Retinal pigment epithelial cell (primary cell): ENCODE results near the gene ATAD3C.
"Not testable (repeated sequence)": the region's sequence is repeated elsewhere in the genome, so short reads cannot be mapped to it uniquely, and the experiment has no call there.

Experiments used
- DNase-seq: peaks from one replicate; pipeline ENCODE4 v3.0.0-alpha.2; 2010; ENCODE audit warnings: low read depth
- H3K4me3 ChIP-seq: 2 replicates; pipeline ENCODE4 v1.5.1; 2011; ENCODE audit warnings: mild to moderate bottlenecking, low read length, control low read depth, moderate library complexity
- TF ChIP-seq, protein P1 (sequence below): conservative IDR thresholded peaks from 2 replicates; pipeline ENCODE4 v1.5.1; 2011; ENCODE audit warnings: low read depth, low read length, control low read depth, inconsistent platforms

ATAD3C gene

GRCh38 chr1:1403653-1404052 is 45.8 kb upstream of the ATAD3C start:
- TF ChIP-seq, protein P1, sequence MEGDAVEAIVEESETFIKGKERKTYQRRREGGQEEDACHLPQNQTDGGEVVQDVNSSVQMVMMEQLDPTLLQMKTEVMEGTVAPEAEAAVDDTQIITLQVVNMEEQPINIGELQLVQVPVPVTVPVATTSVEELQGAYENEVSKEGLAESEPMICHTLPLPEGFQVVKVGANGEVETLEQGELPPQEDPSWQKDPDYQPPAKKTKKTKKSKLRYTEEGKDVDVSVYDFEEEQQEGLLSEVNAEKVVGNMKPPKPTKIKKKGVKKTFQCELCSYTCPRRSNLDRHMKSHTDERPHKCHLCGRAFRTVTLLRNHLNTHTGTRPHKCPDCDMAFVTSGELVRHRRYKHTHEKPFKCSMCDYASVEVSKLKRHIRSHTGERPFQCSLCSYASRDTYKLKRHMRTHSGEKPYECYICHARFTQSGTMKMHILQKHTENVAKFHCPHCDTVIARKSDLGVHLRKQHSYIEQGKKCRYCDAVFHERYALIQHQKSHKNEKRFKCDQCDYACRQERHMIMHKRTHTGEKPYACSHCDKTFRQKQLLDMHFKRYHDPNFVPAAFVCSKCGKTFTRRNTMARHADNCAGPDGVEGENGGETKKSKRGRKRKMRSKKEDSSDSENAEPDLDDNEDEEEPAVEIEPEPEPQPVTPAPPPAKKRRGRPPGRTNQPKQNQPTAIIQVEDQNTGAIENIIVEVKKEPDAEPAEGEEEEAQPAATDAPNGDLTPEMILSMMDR: no peak
- no peak overlapping the region for H3K4me3 ChIP-seq
- DNase-seq: no peak

- TF ChIP-seq, protein P1: no peak
- no peak for DNase-seq
- peak overlapping the region; percentile 85 for H3K4me3 ChIP-seq
Measured at GRCh38 chr1:1406101-1406820, 43.2 kb upstream of the ATAD3C start.

- DNase-seq: peak; percentile 61
- H3K4me3 ChIP-seq: peak within 1 kb of the TSS; percentile 85
- TF ChIP-seq, protein P1: no peak
Measured at GRCh38 chr1:1406821-1407635, 42.5 kb upstream of the ATAD3C start, which contains the start of gene MRPL20. Gene MRPL20, minus strand, starts transcription at chr1:1407293. Its CDS starts 76 bp downstream, at chr1:1407217.

DNA sequence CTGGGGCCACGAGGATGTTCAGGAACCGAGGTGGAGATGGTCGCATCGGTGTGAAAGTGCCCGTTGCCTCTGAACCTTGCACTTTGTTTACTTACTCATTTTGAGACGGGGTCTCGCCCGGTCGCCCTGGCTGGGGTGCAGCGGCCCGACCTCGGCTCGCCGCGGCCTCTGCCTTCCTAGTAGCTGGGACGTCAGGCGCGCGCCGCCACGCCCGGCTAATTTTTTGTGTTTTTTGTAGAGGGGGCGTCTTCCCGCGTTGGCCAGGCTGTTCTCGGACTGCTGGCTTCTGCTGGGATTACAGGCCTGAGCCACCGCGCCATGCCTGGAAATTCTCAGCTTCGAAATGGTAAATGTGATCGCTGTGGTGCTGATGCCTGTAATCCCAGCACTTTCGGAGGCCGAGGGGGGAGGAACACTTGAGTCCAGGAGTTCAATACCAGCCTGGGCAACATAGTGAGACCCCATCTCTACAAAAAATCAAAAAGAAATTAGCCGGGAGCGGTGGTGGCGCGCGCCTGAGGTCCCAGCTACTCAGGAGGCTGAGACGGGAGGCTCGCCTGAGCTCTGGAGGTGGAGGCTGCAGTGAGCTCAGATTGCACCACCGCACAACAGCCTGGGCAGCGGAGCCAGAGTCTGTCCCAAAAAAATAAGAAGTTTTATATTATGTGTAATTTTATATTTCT is 41.7 kb upstream of the ATAD3C start:
- DNase-seq: peak; percentile 27
- TF ChIP-seq, protein P1: no peak
- H3K4me3 ChIP-seq: peak overlapping the region; percentile 85

GRCh38 chr1:1410238-1410637 is 39.3 kb upstream of the ATAD3C start:
- not testable (repeated sequence) for H3K4me3 ChIP-seq, DNase-seq

DNA sequence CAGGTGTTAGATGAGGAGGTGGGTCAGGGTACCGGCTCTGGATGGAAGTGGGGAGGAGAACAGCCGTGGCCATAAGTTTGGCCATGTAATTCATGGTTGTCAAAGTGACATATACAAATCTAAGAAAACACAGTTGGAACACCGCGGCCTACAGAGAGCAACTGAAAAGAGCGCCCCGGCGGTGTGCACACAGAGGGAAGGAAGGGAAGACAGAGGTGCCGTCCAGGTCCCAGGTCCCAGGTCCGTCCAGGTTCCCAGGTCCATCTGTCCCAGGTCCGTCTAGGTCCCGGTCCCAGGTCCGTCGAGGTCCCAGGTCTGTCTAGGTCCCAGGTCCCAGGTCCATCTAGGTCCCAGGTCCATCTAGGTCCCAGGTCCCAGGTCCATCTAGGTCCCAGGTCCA is 37.9 kb upstream of the ATAD3C start:
- no peak for DNase-seq
- no peak overlapping the region for H3K4me3 ChIP-seq
- TF ChIP-seq, protein P1: no peak

GRCh38 chr1:1412311-1412902 is 37.1 kb upstream of the ATAD3C start:
- not testable (repeated sequence) for H3K4me3 ChIP-seq, DNase-seq
